ENCODE data around the gene PIAS4.
A peak's percentile ranks its signal among the peaks of the same experiment; 100 is the strongest.

Gene PIAS4

GRCh38 chr19:4081441-4082129, 74.0 kb downstream of the PIAS4 start (continued):
- no peak for TF ChIP-seq ZFP41 (tag by site-specific recombination; IDR thresholded peaks at IDR 0.05; ENCODE audit: borderline replicate concordance)
- TF ChIP-seq ZSCAN4 (tag by site-specific recombination; IDR thresholded peaks at IDR 0.05) = no peak
- no peak for TF ChIP-seq ZNF112 (tag by site-specific recombination; IDR thresholded peaks at IDR 0.05)
- no peak for TF ChIP-seq PRDM2 (tag by site-specific recombination; IDR thresholded peaks at IDR 0.05; ENCODE audit: borderline replicate concordance)
- peak; percentile 92 for TF ChIP-seq ZNF398 (tag by site-specific recombination; IDR thresholded peaks at IDR 0.05)
- no peak for TF ChIP-seq GLIS1 (tag by site-specific recombination; IDR thresholded peaks at IDR 0.05)
- TF ChIP-seq CTCF (tag by site-specific recombination; IDR thresholded peaks at IDR 0.05) = no peak
- no peak for TF ChIP-seq ZXDB (tag by site-specific recombination; IDR thresholded peaks at IDR 0.05)
- no peak for TF ChIP-seq BCL6B (tag by site-specific recombination; IDR thresholded peaks at IDR 0.05)
- no peak for TF ChIP-seq YY2 (tag by site-specific recombination; IDR thresholded peaks at IDR 0.05)
- TF ChIP-seq RBAK (tag by site-specific recombination; IDR thresholded peaks at IDR 0.05) = no peak
- no peak for TF ChIP-seq ZNF239 (tag by site-specific recombination; IDR thresholded peaks at IDR 0.05)
- no peak for TF ChIP-seq ZBTB49 (tag by site-specific recombination; IDR thresholded peaks at IDR 0.05; ENCODE audit: low read depth)
- no peak for TF ChIP-seq ZNF571 (tag by site-specific recombination; IDR thresholded peaks at IDR 0.05)
- no peak for TF ChIP-seq ZSCAN5A (tag by site-specific recombination; IDR thresholded peaks at IDR 0.05)
- TF ChIP-seq KLF10 (tag by site-specific recombination; IDR thresholded peaks at IDR 0.05) = no peak
- TF ChIP-seq PATZ1 (tag by site-specific recombination; IDR thresholded peaks at IDR 0.05) = peak; percentile 34; the same call in 1 of the 2 replicates
- TF ChIP-seq ZBTB1 (tag by site-specific recombination; IDR thresholded peaks at IDR 0.05) = no peak
- no peak for TF ChIP-seq ZBTB6 (tag by site-specific recombination; IDR thresholded peaks at IDR 0.05)

Measured in HEK293 (cell line).